SH-SY5Y (cell line): ENCODE data around the gene SLC51B.

Experiments
- GATA2 ChIP-seq: IDR thresholded peaks from 2 replicates; pipeline ENCODE4 v1.6.1; 2011; ENCODE audit warnings: mild to moderate bottlenecking, low read depth, low read length
- GATA3 ChIP-seq: IDR thresholded peaks from 2 replicates; pipeline ENCODE4 v1.6.1; 2011; ENCODE audit warnings: low read depth, mild to moderate bottlenecking, low read length, moderate library complexity

The SLC51B gene

GRCh38 chr15:65056106-65056505 is 10.9 kb downstream of the SLC51B start:
- TF ChIP-seq GATA3 (no peak), GATA2 (no peak)

GRCh38 chr15:65056868-65057548 is 11.8 kb downstream of the SLC51B start:
- no peak for TF ChIP-seq GATA3
- no peak for TF ChIP-seq GATA2

DNA sequence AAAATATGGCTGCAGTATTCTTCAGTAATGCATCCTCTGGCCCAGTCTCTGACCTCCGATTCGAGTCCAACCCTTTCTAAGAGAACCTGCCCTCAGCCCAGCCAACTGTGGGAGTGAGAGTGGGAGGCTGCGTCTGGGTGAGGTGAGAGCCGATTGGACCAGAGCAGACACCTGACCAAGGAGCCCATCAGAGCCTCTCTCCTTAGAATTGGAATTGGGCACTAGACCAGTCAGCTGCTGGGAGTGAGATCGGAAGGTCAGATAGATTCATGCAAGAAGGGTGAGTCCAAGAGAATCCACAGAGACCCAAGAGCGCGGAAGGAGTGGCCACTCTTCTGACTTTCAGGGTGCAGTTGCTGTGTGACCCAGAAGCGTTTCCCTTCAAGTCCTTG is 12.4 kb downstream of the SLC51B start:
- TF ChIP-seq GATA2 (no peak), GATA3 (no peak)

- TF ChIP-seq GATA3 (no peak), GATA2 (no peak)
Measured at GRCh38 chr15:65058394-65059368, 13.5 kb downstream of the SLC51B start.

DNA sequence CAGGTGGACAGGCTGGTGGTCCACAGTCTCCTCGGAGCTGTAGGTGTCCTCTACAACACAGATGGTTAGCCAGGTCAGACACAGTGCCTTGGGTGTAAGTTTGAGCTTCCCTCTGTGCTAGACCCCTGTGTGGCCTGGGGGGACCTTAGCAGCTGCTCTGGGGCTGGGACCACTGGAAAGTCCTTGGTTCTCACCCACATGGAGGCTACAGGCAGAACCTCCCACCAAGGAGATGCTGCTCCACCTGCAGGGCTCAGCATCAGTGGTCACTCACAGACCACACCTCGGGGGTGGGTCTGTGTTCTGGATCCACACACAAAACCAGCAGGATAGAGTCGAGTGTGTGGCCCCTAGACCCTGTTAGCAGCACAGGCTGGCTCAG is 14.2 kb downstream of the SLC51B start:
- TF ChIP-seq GATA3 (no peak), GATA2 (no peak)

DNA sequence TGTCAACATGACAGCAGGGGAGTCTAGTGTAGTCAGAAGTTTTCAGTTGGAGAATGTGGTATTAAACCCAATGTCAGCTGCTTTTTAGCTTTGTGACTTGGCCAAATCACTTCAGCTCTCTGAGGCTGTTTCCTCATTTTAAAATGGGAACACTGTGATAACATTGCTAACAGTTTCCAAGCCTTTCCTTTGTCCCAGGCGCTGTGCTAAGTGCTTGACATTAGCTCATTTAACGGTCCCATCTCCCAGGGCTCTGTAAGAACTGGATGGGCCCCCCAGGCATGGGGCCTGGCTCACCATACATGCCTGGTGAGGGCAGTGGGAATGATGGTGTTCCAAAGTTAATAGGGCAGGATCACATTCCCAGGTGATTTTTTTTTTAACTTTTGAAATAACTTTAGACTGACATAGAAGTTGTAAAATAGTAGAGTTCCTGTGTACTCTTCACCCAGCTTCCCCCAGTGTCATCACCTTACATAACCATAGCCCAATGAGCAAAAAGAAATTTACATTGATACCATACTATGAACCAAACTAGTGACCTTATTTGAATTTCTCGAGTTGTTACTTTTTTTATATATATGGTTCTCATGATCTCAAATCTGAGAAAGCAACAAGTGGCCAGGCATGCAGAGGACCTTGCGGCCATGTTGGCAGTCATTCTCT is 14.9 kb downstream of the SLC51B start:
- no peak for TF ChIP-seq GATA3
- TF ChIP-seq GATA2, result no peak

GRCh38 chr15:65060641-65061397 is 15.6 kb downstream of the SLC51B start:
- TF ChIP-seq GATA3, result no peak
- TF ChIP-seq GATA2, result no peak

DNA sequence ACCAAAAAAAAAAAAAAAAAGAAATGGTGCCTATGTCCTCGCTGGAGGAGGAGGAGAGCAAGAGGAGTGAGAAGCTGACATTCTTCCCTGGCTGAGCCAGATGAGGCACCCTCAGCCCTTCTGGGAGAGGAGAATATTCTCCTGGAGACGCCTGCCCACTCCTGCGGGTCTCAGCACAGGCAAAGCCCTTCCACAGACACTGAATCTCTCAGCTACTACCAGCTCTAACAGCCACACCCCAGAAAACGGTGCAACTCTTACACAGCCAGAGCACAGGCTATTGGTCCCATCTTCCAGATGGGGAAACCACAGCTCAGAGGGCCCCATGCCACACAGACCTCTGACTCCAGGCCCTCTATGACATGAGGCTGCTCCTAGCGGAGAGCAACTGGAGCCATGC is 16.9 kb downstream of the SLC51B start:
- TF ChIP-seq GATA3 (no peak), GATA2 (no peak)

DNA sequence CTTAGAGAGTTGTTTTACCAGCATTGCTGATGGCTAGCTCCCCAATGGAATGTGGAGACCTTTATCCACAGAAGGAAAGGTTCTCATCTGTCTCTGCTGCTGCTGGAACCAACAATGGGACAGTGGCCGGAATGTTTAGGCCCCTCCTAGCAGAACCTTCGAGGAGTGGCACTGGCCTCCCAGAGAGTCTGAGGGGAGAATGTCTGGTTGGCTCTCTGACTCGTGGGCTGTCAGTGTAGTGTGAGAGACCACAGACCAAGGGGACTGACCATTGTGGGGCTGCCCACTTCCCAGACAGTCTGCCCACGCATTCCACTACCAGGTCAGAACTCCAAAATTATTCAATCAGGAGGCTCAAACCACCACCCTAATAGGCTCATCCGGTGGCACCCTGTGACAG is 17.5 kb downstream of the SLC51B start:
- TF ChIP-seq GATA3, result no peak
- TF ChIP-seq GATA2, result no peak

GRCh38 chr15:65066001-65066634 is 20.9 kb downstream of the SLC51B start:
- TF ChIP-seq GATA3 (no peak), GATA2 (no peak)

- TF ChIP-seq GATA2 (no peak), GATA3 (no peak)
Measured at GRCh38 chr15:65066635-65067316, 21.6 kb downstream of the SLC51B start.

DNA sequence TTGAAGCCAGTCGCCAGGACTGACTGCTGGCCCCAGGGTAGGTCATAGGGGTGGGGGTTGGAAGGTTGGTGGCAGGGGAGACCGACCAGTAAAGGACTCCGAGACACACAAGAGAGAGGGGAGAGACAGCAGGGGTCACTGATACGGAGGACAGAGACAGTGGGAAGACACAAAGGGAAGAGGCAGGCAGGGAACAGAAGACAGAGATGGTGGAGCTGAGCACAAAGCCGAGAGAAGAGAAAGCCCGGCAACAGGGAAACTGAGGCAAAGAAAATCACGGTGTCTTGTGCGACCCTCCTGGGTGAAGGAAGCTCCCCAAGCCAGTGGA is 22.1 kb downstream of the SLC51B start:
- TF ChIP-seq GATA2, result no peak
- no peak for TF ChIP-seq GATA3
